Measurements from ENCODE around the gene RCOR3.

DNA sequence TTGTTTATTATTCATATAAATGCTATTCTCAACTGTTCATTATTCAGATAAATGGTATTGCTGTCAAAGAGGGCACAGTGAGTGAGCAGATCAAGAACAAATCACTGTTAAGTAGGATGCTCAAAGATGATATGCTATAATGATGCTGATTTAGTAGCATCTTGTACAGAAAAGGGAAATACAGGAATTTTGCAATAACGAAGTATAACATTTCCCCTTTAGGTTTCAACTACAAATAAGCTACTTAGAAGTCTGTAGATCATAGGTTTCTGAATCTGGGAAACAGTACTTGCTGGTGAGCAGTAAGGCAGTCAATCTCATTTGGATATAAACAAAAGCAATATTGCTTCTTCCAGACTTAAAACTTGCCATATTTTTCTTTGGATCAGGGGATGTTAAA is 27.3 kb upstream of the RCOR3 start:
- TF ChIP-seq CHD2 (IDR thresholded peaks at IDR 0.05; ENCODE audit: borderline replicate concordance, low read depth, low read length) (no peak), ZBTB33 (IDR thresholded peaks at IDR 0.05) (no peak), CBFB (IDR thresholded peaks at IDR 0.05; ENCODE audit: low read depth) (no peak), RBBP5 (conservative IDR thresholded peaks at IDR 0.05) (no peak), MYC (IDR thresholded peaks at IDR 0.05; ENCODE audit: insufficient read depth, insufficient read length, insufficient replicate concordance, low read length, severe bottlenecking) (no peak), NRF1 (conservative IDR thresholded peaks at IDR 0.05; ENCODE audit: low read depth, low read length) (no peak), CEBPB (IDR thresholded peaks at IDR 0.05; ENCODE audit: borderline replicate concordance in 1 of 2, low read depth in 2 of 2, low read length in 2 of 2) (no peak), NFXL1 (IDR thresholded peaks at IDR 0.05; ENCODE audit: borderline replicate concordance) (no peak)
- TF ChIP-seq, protein P1, sequence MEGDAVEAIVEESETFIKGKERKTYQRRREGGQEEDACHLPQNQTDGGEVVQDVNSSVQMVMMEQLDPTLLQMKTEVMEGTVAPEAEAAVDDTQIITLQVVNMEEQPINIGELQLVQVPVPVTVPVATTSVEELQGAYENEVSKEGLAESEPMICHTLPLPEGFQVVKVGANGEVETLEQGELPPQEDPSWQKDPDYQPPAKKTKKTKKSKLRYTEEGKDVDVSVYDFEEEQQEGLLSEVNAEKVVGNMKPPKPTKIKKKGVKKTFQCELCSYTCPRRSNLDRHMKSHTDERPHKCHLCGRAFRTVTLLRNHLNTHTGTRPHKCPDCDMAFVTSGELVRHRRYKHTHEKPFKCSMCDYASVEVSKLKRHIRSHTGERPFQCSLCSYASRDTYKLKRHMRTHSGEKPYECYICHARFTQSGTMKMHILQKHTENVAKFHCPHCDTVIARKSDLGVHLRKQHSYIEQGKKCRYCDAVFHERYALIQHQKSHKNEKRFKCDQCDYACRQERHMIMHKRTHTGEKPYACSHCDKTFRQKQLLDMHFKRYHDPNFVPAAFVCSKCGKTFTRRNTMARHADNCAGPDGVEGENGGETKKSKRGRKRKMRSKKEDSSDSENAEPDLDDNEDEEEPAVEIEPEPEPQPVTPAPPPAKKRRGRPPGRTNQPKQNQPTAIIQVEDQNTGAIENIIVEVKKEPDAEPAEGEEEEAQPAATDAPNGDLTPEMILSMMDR (IDR thresholded peaks at IDR 0.05 in 2 of 3, conservative IDR thresholded peaks at IDR 0.05 in 1 of 3; ENCODE audit: control insufficient read depth in 2 of 3, extremely low read depth in 1 of 3, insufficient read depth in 1 of 3, low read depth in 3 of 3, low read length in 3 of 3), result no peak

Measured in GM12878 (cell line).